Inflammatory macrophage treated with lipopolysaccharide for 4 hours (primary cell): ENCODE measurements around the gene BCL11A.

ENCODE experiments used
- DNase-seq: peaks from one replicate; pipeline ENCODE4 v3.0.0-alpha.2; 2020

Gene BCL11A

GRCh38 chr2:60456115-60456770 lies 97.2 kb downstream of the BCL11A start:
- DNase-seq, result no peak

GRCh38 chr2:60453872-60454271 lies 99.6 kb downstream of the BCL11A start:
- no peak for DNase-seq

GRCh38 chr2:60453301-60453700 lies 100.2 kb downstream of the BCL11A start:
- no peak for DNase-seq

- no peak for DNase-seq
These were observed 103.0 kb downstream of the BCL11A start for GRCh38 chr2:60450488-60450887.

- DNase-seq, result no peak
These were observed 105.5 kb downstream of the BCL11A start for GRCh38 chr2:60447943-60448342.

- peak; percentile 82 for DNase-seq
These were observed 106.8 kb downstream of the BCL11A start for GRCh38 chr2:60446413-60447267.

GRCh38 chr2:60445684-60446179 lies 107.7 kb downstream of the BCL11A start:
- DNase-seq, result no peak

GRCh38 chr2:60442608-60443007 lies 110.8 kb downstream of the BCL11A start:
- DNase-seq, result no peak

GRCh38 chr2:60441800-60442199 lies 111.7 kb downstream of the BCL11A start:
- peak; percentile 55 for DNase-seq

- DNase-seq, result no peak
These were observed 112.7 kb downstream of the BCL11A start for GRCh38 chr2:60440767-60441163.

- no peak for DNase-seq
These were observed 113.2 kb downstream of the BCL11A start for GRCh38 chr2:60440079-60440766.

GRCh38 chr2:60439219-60439974 lies 114.1 kb downstream of the BCL11A start:
- DNase-seq, result peak; percentile 93

GRCh38 chr2:60438653-60439052 lies 114.8 kb downstream of the BCL11A start:
- no peak for DNase-seq

GRCh38 chr2:60438131-60438530 lies 115.3 kb downstream of the BCL11A start:
- DNase-seq, result no peak

- no peak for DNase-seq
These were observed 116.3 kb downstream of the BCL11A start for GRCh38 chr2:60437080-60437696.

- no peak for DNase-seq
These were observed 120.3 kb downstream of the BCL11A start for GRCh38 chr2:60433018-60433596.

GRCh38 chr2:60432035-60432601 lies 121.3 kb downstream of the BCL11A start:
- no peak for DNase-seq

GRCh38 chr2:60429681-60430080 lies 123.8 kb downstream of the BCL11A start:
- no peak for DNase-seq

GRCh38 chr2:60426880-60427279 lies 126.6 kb downstream of the BCL11A start:
- DNase-seq, result no peak

GRCh38 chr2:60426341-60426740 lies 127.1 kb downstream of the BCL11A start:
- DNase-seq, result no peak

- DNase-seq, result peak; percentile 53
These were observed 129.2 kb downstream of the BCL11A start for GRCh38 chr2:60424233-60424632.

- DNase-seq, result peak; percentile 53
These were observed 129.9 kb downstream of the BCL11A start for GRCh38 chr2:60423505-60423904.
